B cell (primary cell): ENCODE measurements around the gene ADAM19.

Experiments used
- CTCF ChIP-seq: fragments of 200-600 bp; IDR thresholded peaks from one replicate; pipeline ENCODE4 v1.8.0; 2022; ENCODE audit warnings: antibody characterized with exemption, mild to moderate bottlenecking
- EZH2 ChIP-seq: IDR thresholded peaks from 2 replicates; pipeline ENCODE4 v1.6.1; 2012; ENCODE audit warnings: borderline replicate concordance, low read depth, mild to moderate bottlenecking, moderate library complexity, low read length; ENCODE audit not compliant: insufficient read depth, poor library complexity, severe bottlenecking

GRCh38 chr5:157518963-157519362, 56.6 kb downstream of the ADAM19 start:
- TF ChIP-seq CTCF (no peak), EZH2 (no peak)
